HG02973 (cell line): ENCODE measurements around the gene LHFPL2.
"Not testable (repeated sequence)": the region's sequence is repeated elsewhere in the genome, so short reads cannot be mapped to it uniquely, and the experiment has no call there.

ENCODE experiments used
- ATAC-seq: cut with Tn5 transposase; IDR thresholded peaks from one replicate; pipeline ENCODE4 v1.9.1; 2021; ENCODE audit warnings: moderate library complexity; ENCODE audit not compliant: unreplicated experiment

Gene LHFPL2

DNA sequence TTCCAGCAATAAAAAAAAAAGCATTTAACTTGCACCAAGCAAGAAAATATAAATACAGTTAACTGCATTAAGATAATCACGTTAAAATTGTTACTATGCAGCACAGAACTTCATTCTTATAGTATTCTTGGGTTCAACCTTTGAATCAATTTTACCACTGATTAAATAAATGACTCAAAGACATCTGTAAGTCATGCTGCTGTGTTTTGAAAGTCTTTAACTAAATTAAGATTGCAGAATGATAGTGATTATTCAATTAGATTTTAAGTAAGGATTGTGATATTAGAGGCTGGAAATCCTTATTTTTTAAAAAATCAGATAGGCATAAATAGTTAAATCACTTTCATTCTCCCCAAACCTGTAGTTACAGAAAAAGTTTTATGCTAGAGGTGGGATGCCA, 171.8 kb downstream of the LHFPL2 start:
- ATAC-seq, result no peak

DNA sequence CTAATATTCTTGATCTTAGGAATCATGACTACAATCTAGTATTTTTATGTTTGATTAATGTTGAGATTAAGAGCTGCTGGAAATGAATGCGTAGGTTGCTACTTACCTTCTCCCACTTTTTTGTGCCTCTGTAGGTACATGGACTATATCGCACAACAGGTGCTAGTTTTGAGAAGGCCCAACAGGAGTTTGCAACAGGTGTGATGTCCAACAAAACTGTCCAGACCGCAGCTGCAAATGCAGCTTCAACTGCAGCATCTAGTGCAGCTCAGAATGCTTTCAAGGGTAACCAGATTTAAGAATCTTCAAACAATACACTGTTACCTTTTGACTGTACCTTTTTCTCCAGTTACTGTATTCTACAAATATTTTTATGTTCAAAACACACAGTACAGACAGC, 173.2 kb downstream of the LHFPL2 start:
- no peak for ATAC-seq

DNA sequence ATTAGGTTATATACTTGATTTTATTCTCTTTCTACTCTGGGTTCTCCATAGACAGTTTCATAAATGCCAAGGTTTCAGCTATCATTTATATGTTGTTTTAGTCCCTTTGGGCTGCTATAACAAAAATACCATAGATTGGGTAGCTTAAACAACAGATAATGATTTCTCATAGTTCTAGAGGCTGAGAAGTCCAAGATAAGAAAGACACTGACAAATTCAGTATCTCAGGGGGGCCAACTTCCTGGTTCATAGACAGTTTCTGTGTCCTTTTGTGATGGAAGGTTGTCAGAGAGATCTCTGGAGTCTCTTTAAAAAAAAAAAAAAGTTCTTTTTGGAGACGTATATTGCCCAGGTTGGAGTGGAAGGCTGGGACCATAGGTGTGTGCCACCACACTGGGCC, 174.8 kb downstream of the LHFPL2 start:
- ATAC-seq, result no peak

DNA sequence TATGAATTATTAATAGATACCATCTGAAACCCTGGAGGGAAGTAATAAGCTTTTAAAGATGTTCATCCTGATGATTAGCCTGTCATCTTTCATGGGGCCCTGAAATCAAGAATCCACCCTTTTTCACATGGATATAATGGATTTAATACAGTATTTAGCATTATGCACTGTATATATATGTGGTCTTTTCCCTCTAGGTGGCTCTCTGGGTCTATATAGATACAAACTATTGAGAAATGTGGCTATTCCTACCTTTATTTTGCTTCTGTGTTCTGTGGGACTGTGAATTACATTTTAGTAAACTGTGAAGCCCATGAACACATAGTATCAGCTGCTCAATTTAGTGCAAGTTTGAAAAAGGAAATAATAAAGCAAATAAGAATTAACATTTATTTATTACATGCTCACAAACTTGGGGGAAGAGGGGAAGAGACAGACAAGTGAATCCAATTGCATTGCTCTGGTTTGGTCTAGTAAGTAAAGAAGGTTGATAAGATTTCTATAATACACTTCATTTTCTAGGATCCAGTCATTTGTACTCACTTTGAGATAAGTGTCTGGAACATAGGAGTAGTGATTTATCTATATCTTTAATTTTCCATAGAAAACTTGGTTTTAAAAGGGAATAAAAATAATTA, 176.0 kb downstream of the LHFPL2 start:
- no peak for ATAC-seq

DNA sequence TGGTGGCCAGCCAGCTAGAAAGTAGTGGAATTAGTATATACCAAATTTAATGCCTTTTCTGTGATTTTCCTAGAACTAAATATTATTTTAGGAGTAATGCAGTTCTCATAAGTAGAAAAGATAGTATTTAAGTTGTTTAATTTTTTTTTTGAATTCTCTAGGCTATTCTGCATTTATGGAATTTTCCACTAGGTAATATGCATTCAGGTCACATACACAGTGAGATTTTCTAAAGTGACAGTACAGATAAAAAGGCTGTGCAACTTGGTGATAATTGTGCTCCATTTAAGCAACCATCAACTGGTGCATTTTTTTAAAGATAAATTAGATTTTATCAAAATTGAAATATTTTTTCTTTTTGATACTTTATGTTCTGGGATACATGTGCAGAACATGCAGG, 176.7 kb downstream of the LHFPL2 start:
- ATAC-seq, result no peak

DNA sequence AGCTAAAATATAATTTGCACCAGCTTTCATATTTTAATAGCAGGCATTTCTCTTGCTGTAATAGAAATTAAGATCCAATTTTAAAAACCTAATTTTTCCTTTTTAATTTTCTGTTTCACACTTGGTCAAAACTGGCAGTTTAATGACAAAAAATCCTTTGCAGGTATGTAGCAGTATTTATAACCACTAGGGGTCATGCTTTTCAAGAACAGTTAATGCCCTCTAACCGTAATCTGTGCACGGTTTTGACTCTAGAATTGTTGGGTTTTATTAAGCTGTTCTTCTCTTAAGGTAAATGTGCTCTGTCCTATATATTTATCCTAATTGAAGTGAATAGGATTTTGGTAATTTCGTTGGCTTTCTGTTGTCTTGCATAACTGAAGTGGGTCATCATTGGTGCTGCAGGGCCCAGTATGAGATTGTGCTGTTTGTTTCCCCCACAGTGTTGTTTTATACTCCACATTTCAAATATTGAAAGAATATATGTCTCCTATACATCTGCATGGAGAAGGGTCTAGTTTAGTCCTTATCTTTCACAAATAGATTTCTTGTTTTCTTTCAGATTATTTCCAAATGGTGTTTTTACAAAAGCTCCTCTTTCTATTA, 180.7 kb downstream of the LHFPL2 start:
- no peak for ATAC-seq

DNA sequence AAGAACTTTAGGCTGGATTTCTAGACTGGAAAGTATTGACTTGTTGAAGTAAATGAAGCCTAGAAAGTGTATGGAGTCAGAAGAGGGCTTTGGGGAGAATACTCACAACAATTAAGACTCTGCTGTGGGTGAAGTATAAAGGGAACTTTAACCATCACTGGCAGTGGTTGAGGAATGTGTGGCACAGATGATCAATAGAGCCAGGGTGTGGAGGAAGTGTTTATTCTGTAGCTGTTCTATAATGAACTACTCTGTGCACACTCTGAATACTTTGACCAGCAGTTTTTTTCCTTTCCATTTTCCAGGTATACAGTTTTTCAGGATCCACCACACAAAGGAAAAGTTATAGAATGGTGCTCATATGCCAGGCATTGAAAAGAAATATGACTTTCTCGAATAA, 181.4 kb downstream of the LHFPL2 start:
- no peak for ATAC-seq

DNA sequence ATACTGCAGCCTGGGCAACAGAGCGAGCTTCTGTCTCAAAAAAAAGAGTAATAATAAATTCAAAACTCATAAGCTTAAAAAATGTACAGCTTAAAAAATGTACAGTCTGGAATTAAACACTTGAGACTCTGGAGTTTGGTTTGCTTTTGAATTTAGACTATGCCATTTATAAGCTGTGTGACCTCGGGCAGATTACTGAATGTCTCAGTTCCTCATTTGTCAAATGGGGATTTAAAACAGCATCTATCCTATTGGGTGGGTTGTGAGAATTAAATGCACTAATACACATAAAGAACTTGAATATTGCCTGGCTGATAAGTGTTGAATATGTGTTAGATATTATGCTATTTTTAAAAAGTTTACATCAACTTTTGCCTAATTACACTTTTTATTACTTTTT, 189.7 kb downstream of the LHFPL2 start:
- ATAC-seq, result no peak

DNA sequence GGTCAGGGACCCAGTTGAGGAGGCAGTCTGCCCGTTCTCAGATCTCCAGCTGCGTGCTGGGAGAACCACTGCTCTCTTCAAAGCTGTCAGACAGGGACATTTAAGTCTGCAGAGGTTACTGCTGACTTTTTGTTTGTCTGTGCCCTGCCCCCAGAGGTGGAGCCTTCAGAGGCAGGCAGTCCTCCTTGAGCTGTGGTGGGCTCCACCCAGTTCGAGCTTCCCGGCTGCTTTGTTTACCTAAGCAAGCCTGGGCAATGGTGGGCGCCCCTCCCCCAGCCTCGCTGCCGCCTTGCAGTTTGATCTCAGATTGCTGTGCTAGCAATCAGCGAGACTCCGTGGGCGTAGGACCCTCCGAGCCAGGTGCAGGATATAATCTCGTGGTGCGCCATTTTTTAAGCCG, 191.1 kb downstream of the LHFPL2 start:
- not testable (repeated sequence) for ATAC-seq

DNA sequence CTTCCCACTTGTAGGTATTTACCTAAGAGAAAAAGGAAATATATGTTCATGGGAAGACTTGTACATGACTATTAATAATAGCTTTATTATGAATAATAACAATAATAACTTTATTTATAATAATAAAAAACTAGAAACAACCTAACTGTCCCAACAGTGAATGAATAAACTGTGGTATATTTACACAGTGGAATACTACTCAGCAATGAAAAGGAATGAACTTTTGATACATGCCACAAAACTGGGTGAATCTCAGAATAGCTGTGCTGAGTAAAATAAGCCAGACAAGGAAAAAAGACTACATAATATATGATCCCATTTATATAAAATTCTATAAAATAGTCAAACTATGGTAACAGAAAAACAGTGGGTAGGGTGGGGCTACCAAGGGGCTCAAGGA, 199.5 kb downstream of the LHFPL2 start:
- ATAC-seq, result no peak

DNA sequence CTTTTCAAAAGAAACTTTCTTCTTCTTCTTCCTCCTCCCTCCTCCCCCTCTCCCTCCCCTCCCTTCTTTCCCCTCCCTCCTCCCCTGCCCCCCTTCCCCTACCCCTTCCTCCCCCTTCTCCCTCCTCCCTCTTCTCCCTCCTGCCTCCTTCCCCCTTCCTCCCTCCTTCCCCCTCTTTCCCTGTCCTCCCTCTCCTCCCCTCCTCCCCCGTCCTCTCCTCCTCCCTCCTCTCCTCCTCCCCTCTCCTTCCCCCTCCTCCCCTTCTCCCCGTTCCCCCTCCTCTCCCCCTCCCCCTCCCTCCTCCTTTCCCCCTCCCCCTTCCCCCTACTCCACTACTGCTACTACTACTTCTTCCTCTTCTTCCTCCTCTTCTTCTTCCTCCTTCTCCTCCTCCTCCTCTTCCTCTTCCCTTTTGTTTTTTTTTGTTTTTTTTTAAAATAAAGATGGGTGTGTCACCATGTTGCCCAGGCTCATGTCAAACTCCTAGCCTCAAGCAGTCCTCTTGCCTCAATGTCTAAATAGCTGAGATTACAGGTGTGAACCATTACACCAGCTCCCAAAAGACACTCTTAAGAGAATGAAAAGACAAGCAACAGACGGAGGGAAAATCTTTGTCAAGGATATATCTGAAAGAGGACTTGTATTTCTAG, 200.7 kb downstream of the LHFPL2 start:
- no peak for ATAC-seq
